Ecto neural progenitor cell (in vitro differentiated cells): ENCODE data around the gene ADAM23.

Experiments
- DNase-seq: peaks from one replicate; pipeline ENCODE4 v3.0.0-alpha.2; 2018; ENCODE audit warnings: low spot score

ADAM23 gene

GRCh38 chr2:206443735-206444527 is 599 bp downstream of the ADAM23 start:
- no peak for DNase-seq

- no peak for DNase-seq
Observed at GRCh38 chr2:206445948-206446347, 2.6 kb downstream of the ADAM23 start.

GRCh38 chr2:206452242-206452641 is 8.9 kb downstream of the ADAM23 start:
- DNase-seq, result no peak

GRCh38 chr2:206452750-206453149 is 9.4 kb downstream of the ADAM23 start:
- DNase-seq, result no peak

GRCh38 chr2:206456078-206456754 is 12.9 kb downstream of the ADAM23 start:
- DNase-seq, result no peak

- DNase-seq, result no peak
Observed at GRCh38 chr2:206457188-206457634, 13.9 kb downstream of the ADAM23 start.

GRCh38 chr2:206462240-206462854 is 19.0 kb downstream of the ADAM23 start:
- no peak for DNase-seq

GRCh38 chr2:206463685-206464084 is 20.4 kb downstream of the ADAM23 start:
- DNase-seq, result no peak

- no peak for DNase-seq
Observed at GRCh38 chr2:206464597-206464996, 21.3 kb downstream of the ADAM23 start.

- no peak for DNase-seq
Observed at GRCh38 chr2:206471524-206472062, 28.3 kb downstream of the ADAM23 start.

GRCh38 chr2:206472094-206472493 is 28.8 kb downstream of the ADAM23 start:
- DNase-seq, result no peak

- no peak for DNase-seq
Observed at GRCh38 chr2:206474099-206474498, 30.8 kb downstream of the ADAM23 start.

GRCh38 chr2:206477296-206477695 is 34.0 kb downstream of the ADAM23 start:
- no peak for DNase-seq

GRCh38 chr2:206478340-206478739 is 35.0 kb downstream of the ADAM23 start:
- DNase-seq, result no peak

GRCh38 chr2:206480161-206480560 is 36.8 kb downstream of the ADAM23 start:
- no peak for DNase-seq

- no peak for DNase-seq
Observed at GRCh38 chr2:206480620-206481019, 37.3 kb downstream of the ADAM23 start.

GRCh38 chr2:206481056-206481455 is 37.7 kb downstream of the ADAM23 start:
- no peak for DNase-seq

- no peak for DNase-seq
Observed at GRCh38 chr2:206482123-206482522, 38.8 kb downstream of the ADAM23 start.

- DNase-seq, result no peak
Observed at GRCh38 chr2:206482633-206483032, 39.3 kb downstream of the ADAM23 start.

- DNase-seq, result no peak
Observed at GRCh38 chr2:206488053-206488452, 44.7 kb downstream of the ADAM23 start.

GRCh38 chr2:206488623-206489022 is 45.3 kb downstream of the ADAM23 start:
- DNase-seq, result no peak

GRCh38 chr2:206494061-206494460 is 50.7 kb downstream of the ADAM23 start:
- DNase-seq, result no peak

- DNase-seq, result no peak
Observed at GRCh38 chr2:206502729-206503128, 59.4 kb downstream of the ADAM23 start.
